ENCODE results near the gene RHOBTB3. TPM values are rescaled to one million over a fixed set of nuclear protein-coding genes. Genes with fewer than 3 reads are reported as not detected.
A peak's percentile ranks its signal among the peaks of the same experiment; 100 is the strongest.
"Not testable (repeated sequence)": the region's sequence is repeated elsewhere in the genome, so short reads cannot be mapped to it uniquely, and the experiment has no call there.

Gene RHOBTB3
- total RNA-seq, 1 donor from 2014 or later = 38.6 TPM

DNA sequence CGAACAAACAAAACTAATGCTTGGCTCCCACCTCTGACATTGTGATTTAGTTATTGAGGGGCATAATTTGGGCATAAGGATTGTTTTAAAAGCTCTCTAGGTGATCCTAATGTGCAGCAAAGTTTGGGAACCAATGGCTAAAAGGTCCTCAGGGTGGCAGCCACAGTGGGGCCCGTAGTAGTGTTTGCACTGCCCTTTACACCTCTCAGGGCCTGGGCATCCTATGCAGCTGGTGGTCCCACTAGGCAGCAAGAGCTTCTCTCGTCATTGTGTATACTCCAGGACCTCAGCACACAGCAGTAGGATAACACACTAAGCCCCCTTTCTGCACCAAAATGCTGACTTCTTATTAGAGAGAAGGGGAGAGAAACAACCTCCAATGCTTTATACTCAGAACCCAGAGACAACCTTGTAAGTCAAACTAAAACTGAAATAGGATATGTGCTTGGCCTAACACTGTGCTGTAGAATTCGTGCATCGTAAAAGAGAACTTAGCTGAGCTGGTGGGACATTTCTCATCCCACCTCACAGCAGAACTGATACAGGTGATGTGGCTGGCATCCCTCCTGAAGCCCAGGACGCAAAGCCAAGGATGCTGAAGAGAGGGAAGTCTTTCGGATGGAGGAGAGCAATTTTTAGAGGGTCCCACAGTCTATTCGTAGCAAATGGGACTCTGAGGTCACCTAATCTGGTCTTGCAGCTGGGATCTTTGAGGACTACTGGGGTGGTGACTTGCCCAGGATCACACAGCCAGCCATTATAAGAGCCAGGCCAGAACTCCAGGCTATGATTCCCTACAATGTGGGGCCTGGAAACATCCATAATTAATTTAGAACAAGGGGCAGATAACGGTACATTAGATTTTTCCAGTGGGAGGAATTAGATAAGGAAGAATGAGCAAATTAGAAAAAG is 90.2 kb downstream of the RHOBTB3 start:
- no peak for DNase-seq (ENCODE audit: low spot score)

DNA sequence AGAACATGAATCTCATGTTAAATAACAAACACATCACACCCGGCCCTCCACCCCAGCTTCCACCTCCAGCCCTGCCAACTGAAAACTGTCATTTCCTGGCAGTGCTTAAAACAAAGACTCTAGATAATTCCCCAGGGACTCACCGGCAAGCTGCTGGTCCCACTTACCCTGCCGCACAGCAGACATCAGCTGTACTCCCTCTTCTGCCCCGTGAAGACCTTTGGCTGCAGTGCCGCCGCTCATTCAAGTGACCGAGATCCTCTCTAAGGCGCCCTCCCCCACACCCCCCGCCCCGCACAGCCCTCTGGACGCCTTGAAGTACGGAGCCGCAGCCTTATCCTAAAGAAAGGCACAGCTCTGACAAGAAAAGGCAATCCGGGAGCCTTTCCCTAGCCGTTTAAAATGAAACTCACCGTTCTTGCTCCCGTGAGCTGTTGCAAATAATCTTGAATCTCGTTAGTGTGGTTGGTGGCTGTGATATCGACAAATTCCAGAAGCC is 91.0 kb downstream of the RHOBTB3 start:
- peak; percentile 46 for DNase-seq (ENCODE audit: low spot score)

DNA sequence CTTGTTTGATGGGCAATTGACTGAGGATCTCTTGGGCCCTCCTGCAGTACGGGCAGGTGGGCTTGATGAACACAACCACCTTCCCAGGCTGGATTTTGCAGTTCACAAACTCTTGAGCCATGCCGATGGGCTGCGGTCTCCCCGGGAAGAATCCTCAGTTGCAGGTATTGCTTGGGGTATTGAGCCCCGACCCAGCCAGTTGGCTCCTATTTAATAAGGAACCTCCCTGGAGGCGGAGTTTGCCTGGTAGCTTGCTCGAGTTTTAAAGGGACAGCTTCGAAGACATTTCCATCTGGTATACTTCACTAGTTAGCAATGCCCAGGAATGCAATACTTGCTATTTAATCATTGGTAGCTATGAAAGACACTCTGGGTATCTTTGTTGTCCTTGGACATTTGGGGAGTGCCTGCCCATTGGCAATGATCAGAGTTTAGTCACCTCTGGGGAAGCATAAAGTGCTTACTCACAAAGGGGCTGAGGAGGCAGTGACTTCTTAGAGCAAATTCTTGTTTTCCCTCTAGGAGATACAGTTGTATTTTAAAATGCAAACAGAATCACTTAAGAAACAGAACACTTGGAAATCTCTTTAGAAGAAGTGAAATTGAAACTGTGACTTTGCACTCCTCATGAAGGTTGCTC is 91.5 kb downstream of the RHOBTB3 start, which contains the start of gene GLRX:
Gene GLRX, minus strand, starts transcription at position 185 of the 640 bp plus-strand sequence. Its CDS starts 64 bp downstream, at position 121.
- DNase-seq (ENCODE audit: low spot score) = peak; percentile 83

DNA sequence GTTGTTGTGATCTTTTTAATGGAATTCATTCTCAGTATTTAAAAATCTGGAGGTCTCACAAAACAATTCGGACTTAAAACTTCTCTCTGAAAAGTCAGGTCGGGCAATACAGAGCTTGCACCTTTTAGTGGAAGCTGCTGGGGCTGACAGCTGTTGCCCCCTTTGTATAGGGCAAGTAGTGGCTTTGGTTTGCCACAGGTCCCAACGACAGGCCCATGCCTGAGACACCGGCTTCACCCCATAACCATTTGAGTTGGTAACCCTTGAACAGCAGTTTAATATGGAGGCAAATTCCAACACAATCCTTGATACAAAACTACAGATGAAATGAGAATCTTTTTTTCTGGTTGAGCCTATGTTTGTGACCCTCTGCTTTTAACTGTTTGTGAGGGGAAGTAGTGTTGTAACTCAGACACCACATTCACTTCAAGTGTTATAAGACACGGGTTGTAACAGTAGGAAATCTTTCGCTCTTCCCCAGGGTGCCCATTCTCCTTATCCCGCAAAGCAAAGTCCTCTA is 92.1 kb downstream of the RHOBTB3 start:
- no peak for DNase-seq (ENCODE audit: low spot score)

DNA sequence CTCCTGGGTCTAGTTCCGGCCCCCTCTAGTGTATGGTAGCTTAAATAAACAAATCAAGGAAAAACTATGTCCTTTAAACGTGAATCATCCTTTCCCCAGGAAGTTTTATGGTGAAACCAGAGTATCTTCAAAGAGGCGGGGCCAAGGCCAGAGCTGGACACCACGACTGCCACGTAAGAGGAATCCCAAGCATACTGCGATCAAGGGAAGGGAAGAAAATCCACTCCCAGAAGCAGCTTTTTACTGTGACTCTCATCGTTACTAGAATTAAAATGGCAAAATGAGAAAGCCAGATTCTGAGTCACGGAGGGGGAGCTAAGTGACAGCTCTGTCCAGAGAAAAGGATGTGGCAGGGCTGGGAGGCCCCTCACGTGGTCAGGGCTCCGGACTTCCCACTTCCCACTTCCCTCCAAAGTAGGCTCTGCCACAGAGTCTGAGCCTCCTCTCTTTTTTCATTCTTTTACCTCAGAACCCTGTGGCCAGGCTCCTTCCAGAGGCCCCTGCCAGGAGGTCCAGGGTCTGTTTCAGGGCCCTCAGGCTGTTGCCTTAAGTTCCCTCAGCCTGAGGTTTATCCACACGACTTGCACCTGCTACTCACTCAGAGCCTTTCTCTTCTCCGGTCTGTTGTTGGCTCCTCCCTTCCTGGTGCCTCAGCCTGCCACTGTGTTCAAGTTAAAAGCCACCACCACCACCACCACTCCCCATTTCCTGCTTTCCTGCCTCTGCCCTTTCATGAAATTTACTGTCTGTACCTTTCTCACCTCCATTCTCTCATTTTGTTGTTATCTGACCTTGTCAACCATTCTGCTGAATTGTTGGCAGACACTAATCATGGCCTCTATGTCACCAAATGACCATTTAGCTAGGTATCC is 92.8 kb downstream of the RHOBTB3 start:
- DNase-seq (ENCODE audit: low spot score) = peak; percentile 55

DNA sequence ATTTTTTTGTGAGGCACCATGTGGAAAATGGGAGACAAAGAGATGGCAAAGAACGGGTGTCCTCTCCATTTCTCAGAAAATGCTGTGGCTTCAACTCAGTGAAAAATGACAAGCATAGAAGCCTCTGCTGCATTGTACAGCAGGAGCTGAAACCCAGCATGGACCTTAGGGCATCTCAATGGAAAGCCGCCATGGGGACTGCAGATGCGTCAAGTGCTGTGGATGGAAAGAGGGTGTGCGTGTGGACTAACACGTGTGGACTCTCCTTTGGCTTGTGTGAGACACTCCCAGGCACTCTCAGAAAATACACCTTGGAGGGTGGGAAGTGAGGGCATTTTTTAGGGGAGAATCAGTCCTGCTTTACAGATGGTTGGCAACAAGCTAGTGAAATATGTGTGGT is 93.6 kb downstream of the RHOBTB3 start:
- DNase-seq (ENCODE audit: low spot score) = no peak

DNA sequence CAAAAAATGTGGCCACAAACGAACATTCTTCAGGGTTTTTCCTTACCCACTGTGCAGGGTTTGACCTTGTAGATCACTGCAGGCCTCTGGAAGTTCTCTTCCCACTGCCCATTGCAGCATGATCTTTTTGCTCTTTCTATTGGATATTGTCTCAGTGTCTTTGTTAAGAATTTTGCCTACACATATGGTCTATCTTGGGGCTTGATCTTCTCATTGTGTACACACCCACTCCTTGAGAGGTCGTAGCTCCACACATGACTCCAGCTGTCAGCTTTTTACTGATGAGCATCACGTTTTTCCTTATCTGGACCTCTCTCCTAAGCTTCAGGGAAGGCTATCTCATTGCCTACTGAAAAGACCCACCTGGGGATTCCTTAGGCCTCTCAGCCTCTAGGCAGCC is 94.4 kb downstream of the RHOBTB3 start:
- no peak for DNase-seq (ENCODE audit: low spot score)

DNA sequence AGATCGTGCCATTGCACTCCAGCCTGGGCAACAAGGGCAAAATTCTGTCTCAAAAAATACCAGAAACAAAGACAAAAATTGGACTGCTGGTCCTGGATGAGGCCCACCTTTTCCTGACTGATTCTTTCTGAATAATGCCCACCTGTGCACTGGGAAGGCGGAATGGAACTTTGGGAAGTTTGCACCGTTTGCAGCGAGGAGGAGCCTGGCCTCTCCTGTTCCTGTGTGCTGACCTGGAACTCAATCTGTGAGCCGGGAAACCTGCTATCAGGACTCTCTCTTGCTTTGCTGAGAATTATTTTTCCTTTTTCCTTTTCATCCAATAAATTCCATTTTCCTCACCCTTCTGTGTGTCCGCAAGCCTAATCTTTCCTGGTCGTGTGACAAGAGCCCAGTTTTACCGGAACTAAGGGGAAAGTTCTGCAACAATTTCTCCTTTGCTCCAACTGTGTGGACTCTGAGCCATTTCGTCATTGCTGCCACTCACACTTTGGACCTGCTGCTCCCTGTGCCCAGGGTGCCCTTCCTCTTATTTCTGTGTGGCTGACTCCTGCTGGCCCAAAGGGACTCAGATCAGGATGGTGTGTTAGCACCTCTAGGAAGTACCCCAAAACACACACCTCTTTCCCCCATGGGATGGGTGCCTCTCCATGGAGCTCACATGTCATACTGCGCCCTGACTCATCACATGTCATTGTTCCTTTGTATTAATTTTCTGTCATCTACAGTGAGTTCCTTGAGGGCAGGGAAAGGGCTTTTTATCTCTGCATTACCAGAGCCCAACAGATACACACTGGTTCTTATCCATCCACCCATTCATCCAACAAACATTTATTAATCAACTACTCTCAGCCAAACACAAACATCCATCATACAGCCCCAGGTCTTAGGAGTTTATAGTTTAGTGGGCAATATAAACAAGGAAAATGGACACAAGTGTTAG is 96.1 kb downstream of the RHOBTB3 start:
- DNase-seq (ENCODE audit: low spot score) = peak; percentile 79

DNA sequence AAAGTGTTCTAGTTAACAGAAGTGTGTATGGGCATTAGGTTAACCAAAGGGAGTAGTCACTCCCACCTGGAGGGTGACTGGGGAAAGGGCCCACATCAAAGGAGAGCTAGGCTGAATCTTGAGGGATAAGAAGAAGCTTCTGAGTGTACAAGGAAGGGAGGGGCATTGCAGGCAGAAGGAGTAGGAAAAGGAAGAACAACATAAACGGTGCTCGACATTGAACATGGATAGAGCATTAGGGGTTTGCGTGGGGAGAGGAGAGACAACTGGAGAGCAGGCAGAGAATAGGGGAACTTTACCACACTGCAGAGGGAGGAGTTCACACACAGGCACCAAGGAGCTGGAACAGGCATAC is 96.7 kb downstream of the RHOBTB3 start:
- no peak for DNase-seq (ENCODE audit: low spot score)

DNA sequence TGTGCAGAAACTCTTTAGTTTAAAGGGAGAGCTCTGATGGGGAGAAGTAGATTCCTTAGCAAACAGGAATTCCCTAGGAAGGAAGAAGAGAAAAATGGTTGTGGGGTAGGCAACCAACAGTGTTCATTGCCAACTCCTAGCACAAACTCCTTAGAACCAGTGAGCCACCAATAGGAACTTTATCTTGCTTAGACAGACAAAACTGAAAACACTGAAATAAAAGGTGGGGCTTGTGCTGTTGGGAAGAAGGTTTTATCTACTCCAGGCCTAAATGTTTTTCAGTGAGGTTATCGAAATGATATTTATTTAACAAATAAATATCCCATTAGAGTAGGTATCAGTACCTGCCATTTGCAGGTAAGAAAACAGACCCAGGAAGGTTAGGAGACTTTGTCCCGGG is 99.1 kb downstream of the RHOBTB3 start:
- DNase-seq (ENCODE audit: low spot score) = no peak

DNA sequence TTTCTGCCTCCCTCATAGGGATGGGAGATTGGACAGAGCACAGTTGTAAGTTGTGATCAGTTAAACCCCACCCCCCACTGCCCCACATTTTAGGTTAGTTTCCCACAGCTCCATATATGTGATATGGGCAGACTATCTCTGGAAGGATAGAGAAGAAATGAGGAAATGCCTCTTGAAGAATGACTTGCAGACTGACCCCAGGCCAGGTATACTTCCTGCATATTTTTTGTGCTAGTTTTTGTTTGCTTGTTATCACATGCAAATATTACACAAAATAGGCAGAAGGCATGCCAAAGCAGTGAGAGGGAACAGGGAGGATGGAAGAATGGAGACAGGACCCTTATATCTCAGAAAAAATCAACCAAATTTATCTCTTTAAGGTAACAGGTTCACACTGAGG is 101.5 kb downstream of the RHOBTB3 start:
- DNase-seq (ENCODE audit: low spot score) = no peak

DNA sequence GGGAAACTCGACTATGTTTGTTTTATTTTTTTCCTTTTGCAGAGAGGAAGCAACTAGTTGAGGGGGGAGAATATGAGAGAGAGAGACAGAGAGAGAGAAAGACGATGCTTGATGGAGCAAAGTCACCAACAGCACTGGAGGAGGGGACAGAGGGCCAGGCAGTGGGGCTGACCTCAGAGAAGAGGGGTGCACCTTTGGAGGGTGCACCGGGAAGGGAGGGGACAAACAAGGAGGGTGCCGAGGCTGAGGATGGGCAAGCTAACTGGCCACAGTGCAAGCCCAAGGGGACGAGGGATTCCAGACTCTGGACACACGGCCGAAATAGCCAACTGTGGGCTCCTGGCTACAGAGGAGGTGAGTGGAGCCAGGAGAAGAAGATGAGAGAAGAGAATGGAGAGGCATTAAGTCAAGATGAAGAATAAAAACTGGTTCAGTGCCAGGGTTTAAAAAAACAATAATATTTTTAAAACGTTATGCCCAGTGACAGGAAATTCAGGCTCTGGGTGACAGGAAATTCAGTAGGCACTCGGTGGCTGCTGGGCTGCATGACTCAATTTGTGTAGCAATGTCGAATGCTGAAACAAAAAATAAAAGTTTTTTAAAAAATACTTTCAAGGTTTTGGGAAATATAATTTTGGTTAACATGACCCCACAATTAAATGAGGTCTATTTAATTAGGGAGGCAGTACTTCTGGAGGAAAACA is 104.7 kb downstream of the RHOBTB3 start:
- no peak for DNase-seq (ENCODE audit: low spot score)

DNA sequence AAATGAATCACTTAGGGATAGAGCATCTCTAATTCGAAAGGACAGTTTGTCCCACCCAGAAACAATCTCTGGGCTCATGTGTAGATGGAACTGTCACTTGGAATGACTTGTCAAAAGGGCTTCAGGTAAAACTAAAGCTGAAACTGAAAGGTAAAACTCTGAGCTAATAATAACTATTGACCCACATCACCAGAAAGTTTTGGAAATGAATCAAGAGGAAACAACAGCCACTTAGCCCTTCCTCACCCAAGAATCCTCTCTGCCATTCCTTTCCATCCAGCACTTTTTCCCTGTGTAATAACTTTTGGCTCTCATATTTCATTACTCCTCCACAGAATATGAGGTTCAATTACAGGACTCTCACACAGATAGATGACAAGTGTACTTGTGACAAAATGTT is 105.4 kb downstream of the RHOBTB3 start:
- DNase-seq (ENCODE audit: low spot score) = no peak

DNA sequence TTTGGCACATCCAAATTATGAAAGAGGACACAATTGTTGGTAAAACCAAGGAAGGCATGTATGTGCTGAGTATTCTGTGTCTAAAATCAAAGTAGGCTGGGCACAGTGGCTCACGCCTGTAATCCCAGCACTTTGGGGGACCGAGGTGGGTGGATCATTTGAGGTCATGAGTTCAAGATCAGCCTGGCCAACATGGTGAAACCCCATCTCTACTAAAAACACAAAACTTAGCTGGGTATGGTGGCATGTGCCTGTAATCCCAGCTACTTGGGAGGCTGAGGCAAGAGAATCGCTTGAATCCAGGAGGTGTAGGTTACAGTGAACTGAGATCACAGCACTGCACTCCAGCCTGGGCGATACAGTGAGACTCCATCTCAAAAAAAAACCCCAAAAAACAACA is 105.8 kb downstream of the RHOBTB3 start:
- DNase-seq (ENCODE audit: low spot score) = not testable (repeated sequence)

DNA sequence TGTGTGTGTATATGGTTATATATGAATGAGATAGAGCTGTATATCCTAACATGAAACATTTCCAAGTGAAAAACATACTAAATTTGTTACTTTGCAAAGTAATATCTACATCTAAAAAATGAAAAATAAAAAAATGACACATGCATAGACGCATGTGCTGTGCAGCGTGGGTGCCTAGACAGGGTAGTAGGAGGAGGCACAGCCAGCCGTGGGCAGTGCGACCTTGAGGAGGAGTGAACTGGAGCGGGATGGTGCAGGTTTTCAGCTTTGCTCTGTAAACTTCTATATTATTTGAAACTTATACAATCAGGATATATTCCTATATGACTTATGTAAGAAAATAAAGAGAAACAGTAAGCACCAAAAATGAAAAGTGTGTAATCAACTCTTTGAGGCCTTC is 106.4 kb downstream of the RHOBTB3 start:
- no peak for DNase-seq (ENCODE audit: low spot score)

DNA sequence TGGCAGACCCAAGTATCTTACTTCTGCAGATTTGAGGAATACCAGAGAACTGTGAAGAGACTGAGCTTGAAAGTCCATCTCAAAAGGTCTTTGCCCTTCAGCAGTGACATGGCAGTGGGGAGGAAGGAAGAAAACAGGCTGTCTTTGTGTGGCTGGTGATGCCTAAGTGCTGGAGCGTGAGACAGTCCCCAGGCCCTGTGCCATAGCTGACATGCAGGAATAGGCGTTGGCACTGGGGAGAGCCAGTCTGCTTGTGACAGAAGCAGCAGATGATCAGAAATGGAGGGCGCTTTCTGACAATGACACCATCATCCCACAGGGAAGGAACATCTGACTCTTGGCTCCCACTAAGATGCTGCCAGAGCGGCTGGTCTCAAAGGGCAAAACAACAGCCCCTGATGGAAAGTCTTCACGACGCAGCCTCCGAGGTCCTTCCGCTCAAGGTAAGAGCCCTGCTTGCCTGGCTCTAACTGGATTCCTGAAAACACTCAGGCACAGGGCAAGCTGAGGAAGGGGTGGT is 106.9 kb downstream of the RHOBTB3 start:
- DNase-seq (ENCODE audit: low spot score) = no peak

DNA sequence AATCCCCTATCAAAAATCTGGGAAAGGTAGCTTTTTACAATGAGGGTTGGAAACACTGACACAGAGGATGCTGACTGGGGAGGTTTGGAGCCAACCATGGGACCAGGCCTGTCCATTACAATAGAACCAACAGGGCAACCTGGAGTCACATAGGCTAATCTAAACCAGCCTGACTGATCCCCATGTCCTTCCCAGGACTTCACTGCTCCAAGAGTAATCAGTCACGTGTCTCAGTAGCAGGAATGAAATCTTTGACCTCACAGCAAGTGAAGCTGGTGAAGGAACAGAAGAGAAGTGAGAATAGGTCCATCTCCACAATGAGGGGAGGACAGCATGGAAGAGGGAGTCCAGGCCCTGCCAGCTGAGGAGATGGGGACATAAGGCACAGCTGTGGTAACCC is 107.4 kb downstream of the RHOBTB3 start:
- DNase-seq (ENCODE audit: low spot score) = no peak

DNA sequence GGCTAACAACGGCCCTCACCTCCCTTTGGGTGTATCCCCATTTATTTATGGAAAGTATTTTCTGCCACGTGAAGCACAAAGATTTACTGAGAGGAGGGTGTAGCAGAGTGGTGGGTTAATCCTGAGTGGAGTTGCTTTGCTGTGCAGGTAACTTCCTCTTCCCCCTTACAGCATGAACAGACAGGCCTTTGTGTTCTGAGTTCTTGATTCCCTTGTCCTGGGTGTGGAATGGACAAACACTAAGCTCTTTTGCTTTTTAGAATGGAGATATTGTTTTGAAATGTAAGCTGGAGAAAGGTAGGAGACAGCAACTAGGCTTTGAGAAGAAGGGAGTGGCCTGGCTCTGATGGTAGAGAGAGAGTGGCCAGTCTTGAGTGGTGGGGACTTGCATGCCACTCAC is 108.5 kb downstream of the RHOBTB3 start:
- no peak for DNase-seq (ENCODE audit: low spot score)

DNA sequence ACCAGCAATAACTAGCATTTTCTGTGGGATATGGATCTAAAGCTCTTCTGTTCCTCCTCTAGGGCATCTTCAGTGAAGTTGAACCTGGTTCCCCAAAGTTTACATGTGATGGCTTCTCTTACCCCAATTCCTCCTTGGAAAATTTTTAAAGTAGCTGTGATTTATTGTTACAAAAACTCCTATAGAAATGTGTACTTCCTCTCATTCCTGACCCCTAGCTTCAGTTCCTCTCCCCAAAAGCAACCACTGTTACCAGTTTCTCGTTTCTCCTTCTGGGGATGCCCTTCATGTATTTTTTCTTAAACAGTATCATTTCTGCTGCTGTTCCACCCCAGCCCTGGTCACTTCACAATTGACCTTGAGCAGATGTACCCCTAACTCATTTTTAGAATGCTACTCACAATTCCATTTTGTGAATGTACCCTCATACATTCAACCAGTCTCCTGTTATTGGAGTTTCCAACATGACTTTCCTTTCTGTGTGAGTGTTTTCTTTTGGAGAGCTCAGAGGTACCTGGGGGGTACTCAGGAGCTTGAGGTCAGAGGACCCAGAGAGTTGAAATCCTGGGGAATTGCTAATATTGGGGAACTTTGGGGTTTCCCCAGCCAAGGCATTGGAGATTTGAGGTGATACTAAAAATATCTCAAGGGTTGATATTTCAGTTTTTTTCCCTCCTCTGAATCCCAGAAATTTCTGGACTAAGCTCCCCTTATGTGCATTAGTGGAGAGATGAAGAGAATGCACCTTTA is 110.0 kb downstream of the RHOBTB3 start:
- no peak for DNase-seq (ENCODE audit: low spot score)
